ENCODE data around the gene ALPI.

The ALPI gene

DNA sequence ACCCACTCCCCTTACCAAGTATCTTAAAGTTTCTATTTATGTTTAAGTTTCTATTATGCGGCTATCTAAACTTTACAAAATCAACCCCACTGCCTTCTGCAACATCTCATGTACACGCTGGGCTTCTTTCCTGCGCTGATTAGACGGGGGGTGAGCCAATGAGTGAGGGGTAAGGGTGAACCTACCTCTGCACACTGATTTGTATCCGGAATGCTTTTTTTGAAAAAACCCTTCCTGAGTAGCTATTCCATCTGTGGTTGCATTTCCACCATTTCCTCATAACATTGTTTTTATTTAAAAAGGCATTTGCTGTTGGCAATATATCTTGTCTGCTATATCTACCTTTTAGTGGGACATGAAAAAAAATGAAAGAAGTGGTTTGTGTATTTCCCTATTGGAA, 43.0 kb upstream of the ALPI start:
- H3K27ac ChIP-seq = no peak overlapping the region
- TF ChIP-seq, protein P1, sequence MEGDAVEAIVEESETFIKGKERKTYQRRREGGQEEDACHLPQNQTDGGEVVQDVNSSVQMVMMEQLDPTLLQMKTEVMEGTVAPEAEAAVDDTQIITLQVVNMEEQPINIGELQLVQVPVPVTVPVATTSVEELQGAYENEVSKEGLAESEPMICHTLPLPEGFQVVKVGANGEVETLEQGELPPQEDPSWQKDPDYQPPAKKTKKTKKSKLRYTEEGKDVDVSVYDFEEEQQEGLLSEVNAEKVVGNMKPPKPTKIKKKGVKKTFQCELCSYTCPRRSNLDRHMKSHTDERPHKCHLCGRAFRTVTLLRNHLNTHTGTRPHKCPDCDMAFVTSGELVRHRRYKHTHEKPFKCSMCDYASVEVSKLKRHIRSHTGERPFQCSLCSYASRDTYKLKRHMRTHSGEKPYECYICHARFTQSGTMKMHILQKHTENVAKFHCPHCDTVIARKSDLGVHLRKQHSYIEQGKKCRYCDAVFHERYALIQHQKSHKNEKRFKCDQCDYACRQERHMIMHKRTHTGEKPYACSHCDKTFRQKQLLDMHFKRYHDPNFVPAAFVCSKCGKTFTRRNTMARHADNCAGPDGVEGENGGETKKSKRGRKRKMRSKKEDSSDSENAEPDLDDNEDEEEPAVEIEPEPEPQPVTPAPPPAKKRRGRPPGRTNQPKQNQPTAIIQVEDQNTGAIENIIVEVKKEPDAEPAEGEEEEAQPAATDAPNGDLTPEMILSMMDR (IDR thresholded peaks at IDR 0.05) = no peak
- no peak overlapping the region for H3K4me3 ChIP-seq
- no peak for DNase-seq (ENCODE audit: low spot score)

DNA sequence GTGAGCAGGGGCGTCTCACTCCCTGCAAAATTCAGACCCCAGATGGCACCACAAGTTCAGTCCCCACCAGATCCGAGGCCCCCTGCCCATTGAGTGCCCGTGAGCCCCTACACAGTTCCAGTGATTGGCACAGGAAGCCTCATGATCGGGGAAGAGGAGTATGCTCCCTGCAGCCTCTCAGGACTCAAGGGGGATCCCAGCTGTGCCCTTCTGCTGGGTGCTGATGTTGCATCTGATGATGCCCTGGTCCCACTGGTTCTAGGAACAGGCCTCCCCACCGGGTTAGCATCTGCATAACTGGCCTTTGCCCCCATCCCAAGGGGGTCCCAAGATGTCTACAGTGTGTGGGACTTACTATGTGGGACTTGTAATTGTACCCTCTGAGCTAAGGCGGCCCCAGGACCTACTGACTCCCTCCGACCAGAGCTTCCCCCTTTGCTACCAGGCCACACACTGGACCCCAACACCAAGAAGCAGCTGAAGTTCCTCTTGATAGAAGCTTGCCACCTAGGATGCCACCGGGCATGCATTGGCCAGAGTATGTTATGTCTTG, 40.7 kb upstream of the ALPI start:
- no peak overlapping the region for H3K4me3 ChIP-seq
- DNase-seq (ENCODE audit: low spot score) = no peak
- H3K27ac ChIP-seq = no peak overlapping the region
- TF ChIP-seq, protein P1 (IDR thresholded peaks at IDR 0.05) = no peak

DNA sequence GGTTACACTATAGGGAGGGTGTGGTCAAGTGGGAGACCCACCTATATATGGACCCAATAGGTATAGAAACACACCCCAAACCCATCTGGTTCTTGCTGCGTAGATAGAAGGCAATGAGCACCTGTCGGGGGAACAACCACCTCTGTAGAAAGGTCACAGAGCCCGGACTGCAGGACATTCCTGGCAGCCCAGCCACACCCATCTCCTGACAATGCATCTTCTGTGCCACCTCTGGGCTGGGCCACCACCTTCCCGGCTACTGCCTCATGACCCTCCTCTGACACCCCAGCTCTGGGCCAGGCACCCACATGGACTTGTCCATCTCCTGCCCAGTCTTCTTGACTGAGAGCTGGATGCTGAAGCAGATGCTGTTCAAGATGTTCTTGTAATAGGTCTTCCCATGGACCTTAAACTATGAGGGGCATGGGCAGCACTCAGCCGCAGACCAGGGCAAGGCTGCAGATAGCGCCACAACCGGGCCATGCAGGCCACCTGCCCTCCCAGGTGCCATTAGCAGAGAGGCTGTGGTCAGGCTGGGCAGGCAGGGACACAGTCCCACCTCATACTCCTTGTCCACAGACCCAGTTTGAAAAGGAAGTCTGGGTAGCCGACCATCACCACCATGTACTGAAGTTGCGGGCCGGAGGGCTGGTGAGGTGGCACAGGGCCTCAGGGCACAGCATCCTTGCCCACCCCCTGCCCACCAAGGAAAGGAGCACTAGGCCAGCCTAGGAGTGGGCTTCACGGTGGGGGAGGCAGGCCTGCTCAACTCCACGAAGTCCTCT, 40.0 kb upstream of the ALPI start:
- TF ChIP-seq, protein P1 (IDR thresholded peaks at IDR 0.05) = no peak
- H3K4me3 ChIP-seq = no peak overlapping the region
- no peak for DNase-seq (ENCODE audit: low spot score)
- no peak overlapping the region for H3K27ac ChIP-seq

DNA sequence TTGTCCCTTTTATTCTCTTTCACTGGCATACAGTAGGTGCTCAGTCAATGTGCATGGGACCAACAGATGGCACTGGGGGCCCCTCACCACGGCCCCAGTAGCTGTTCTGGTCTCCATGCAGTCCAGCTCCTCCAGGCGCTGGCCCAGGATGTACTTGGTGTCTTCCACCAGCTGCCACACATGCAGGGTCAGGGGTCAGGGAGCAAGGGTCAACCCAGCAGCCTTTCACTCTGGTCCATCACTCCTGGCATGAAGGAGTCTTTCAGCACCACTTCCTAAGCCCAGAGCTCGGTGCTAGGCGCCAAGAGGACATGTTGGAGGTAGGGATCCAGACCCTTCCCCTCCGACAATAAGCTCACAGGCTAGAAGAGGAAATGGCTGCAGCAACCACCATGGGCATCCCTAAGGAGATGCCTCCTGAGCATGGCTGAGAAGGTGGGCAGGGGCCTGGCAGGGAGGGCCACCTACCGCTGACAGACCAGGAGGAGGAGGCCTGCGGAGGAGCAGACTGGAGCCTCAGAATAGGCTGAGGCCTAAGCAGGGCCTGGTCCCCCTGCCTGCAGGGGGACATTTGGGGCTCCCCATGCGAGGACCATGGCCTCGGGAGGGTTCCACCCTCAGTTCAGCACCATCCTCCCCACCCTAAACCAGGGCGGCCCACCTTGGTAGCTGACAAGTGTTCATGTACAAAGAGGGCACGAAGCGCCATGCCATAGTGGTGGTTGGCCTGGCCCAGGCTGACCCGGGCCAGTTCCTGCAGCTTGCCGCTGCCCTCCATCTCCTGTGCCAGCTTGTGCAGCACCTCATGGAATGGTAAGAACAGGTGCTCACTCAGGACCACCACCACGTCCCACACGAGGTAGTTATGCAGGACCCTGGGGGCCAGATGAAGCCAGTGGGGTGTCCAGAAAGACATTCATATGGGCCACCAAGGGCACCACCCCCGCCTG, 39.2 kb upstream of the ALPI start:
- TF ChIP-seq, protein P1 (IDR thresholded peaks at IDR 0.05) = no peak
- H3K4me3 ChIP-seq = no peak overlapping the region
- no peak for DNase-seq (ENCODE audit: low spot score)
- no peak overlapping the region for H3K27ac ChIP-seq

DNA sequence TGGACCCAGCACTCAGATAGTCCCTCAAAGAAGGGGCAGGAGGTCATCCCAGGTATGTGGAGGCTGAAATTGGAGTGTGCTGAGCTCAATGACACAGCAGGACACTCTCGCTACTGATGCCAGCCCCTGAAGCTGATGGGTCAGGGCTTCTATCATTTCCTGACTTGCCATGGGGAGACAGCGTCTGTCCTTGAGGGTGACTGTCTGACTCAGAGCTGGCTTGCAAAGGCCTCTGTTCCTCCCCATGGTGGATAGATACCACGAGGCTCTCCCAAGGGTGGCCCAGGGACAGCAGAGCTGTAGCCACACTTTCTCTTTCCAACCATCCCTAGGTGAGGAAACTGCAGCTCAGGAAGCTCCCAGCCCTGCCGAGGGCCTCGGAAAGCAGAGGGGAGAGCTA, 38.5 kb upstream of the ALPI start:
- no peak for DNase-seq (ENCODE audit: low spot score)
- H3K27ac ChIP-seq = no peak overlapping the region
- no peak overlapping the region for H3K4me3 ChIP-seq
- TF ChIP-seq, protein P1 (IDR thresholded peaks at IDR 0.05) = no peak

DNA sequence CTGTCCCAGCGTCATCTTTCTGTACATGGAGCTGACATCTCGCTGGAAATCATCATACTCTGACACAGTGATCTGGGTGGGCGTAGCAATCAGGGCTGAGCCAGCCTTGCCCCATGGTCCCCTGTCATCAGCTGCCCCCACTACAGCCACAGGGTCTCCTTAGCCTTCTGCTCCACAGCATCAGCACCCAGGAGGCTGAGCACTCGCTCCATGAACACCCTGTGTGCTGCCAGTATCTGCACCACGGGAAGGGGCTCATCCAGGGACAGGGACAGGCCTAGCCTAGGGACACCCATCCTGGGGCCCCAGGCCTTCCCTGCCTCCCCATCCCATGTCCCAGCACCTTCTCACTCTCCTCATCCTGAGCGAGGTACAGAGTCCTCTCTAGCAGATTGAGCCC, 37.9 kb upstream of the ALPI start:
- Histone ChIP-seq H3K27ac (no peak overlapping the region), H3K4me3 (no peak overlapping the region)
- no peak for DNase-seq (ENCODE audit: low spot score)
- TF ChIP-seq, protein P1 (IDR thresholded peaks at IDR 0.05) = no peak

All from coronary artery (tissue), 2 donors.